Measurements from ENCODE around the gene MUC4.
"Not testable (repeated sequence)": the region's sequence is repeated elsewhere in the genome, so short reads cannot be mapped to it uniquely, and the experiment has no call there.

MUC4 gene

GRCh38 chr3:195812366-195812765 is 637 bp upstream of the MUC4 start:
- DNase-seq = no peak

GRCh38 chr3:195810455-195810845 is 1.3 kb downstream of the MUC4 start:
- DNase-seq = no peak

GRCh38 chr3:195809796-195810454 is 1.8 kb downstream of the MUC4 start:
- no peak for DNase-seq

- no peak for DNase-seq
These were observed 2.4 kb downstream of the MUC4 start for GRCh38 chr3:195809291-195809785.

GRCh38 chr3:195808741-195809290 is 2.9 kb downstream of the MUC4 start:
- no peak for DNase-seq

- DNase-seq = no peak
These were observed 4.0 kb downstream of the MUC4 start for GRCh38 chr3:195807681-195808121.

GRCh38 chr3:195806916-195807231 is 4.9 kb downstream of the MUC4 start:
- DNase-seq = no peak

GRCh38 chr3:195806211-195806915 is 5.4 kb downstream of the MUC4 start:
- no peak for DNase-seq

GRCh38 chr3:195805588-195805987 is 6.1 kb downstream of the MUC4 start:
- not testable (repeated sequence) for DNase-seq

GRCh38 chr3:195805181-195805580 is 6.5 kb downstream of the MUC4 start:
- DNase-seq = no peak

- DNase-seq = peak in 1 of 2 donors; percentile 17
These were observed 8.3 kb downstream of the MUC4 start for GRCh38 chr3:195803289-195803908.

GRCh38 chr3:195802795-195803194 is 8.9 kb downstream of the MUC4 start:
- no peak for DNase-seq

- DNase-seq = no peak
These were observed 9.4 kb downstream of the MUC4 start for GRCh38 chr3:195802261-195802701.

GRCh38 chr3:195801251-195802183 is 10.2 kb downstream of the MUC4 start:
- no peak for DNase-seq

- no peak for DNase-seq
These were observed 11.5 kb downstream of the MUC4 start for GRCh38 chr3:195800240-195800639.

GRCh38 chr3:195796795-195797194 is 14.9 kb downstream of the MUC4 start:
- DNase-seq = no peak

GRCh38 chr3:195794708-195795107 is 17.0 kb downstream of the MUC4 start:
- no peak for DNase-seq

GRCh38 chr3:195792621-195793020 is 19.1 kb downstream of the MUC4 start:
- DNase-seq = not testable (repeated sequence)

GRCh38 chr3:195790901-195791300 is 20.8 kb downstream of the MUC4 start:
- peak; percentile 20 to 38 for DNase-seq

- DNase-seq = no peak
These were observed 22.8 kb downstream of the MUC4 start for GRCh38 chr3:195788711-195789581.

GRCh38 chr3:195785781-195786405 is 25.8 kb downstream of the MUC4 start:
- DNase-seq = not testable (repeated sequence)
